RCC 7860 (cell line): ENCODE data around the gene CIROP.

ENCODE experiments used
- DNase-seq: peaks from one replicate; pipeline ENCODE4 v3.0.0-alpha.2; 2015; ENCODE audit warnings: low spot score
- FAIRE-seq: peaks from 2 replicates; lab custom pipeline; 2012; peaks lifted over from hg19 to GRCh38; lab: Jason Lieb, UNC

CIROP gene

GRCh38 chr14:23104591-23105347 is at the start of gene CIROP:
Gene CIROP (minus strand): TSS chr14:23104989. CDS start chr14:23104920, 69 bp downstream.
- FAIRE-seq (no peak), DNase-seq (no peak)

- no peak for FAIRE-seq
Observed at GRCh38 chr14:23153851-23154796, 49.3 kb upstream of the CIROP start.

GRCh38 chr14:23151342-23151741 is 46.6 kb upstream of the CIROP start:
- FAIRE-seq (no peak), DNase-seq (no peak)

More at GRCh38 chr14:23153851-23154796, 49.3 kb upstream of the CIROP start:
- DNase-seq = no peak

GRCh38 chr14:23149745-23150144 is 45.0 kb upstream of the CIROP start:
- FAIRE-seq (no peak), DNase-seq (no peak)

- DNase-seq (no peak), FAIRE-seq (no peak)
Observed at GRCh38 chr14:23148591-23149249, 43.9 kb upstream of the CIROP start.

- DNase-seq = no peak
- no peak for FAIRE-seq
Observed at GRCh38 chr14:23147676-23148075, 42.9 kb upstream of the CIROP start.

- FAIRE-seq = no peak
Observed at GRCh38 chr14:23146980-23147379, 42.2 kb upstream of the CIROP start.

GRCh38 chr14:23146351-23146910 is 41.6 kb upstream of the CIROP start:
- FAIRE-seq = no peak
- no peak for DNase-seq

More at GRCh38 chr14:23146980-23147379, 42.2 kb upstream of the CIROP start:
- DNase-seq = no peak

- no peak for DNase-seq
- no peak for FAIRE-seq
Observed at GRCh38 chr14:23145794-23146350, 41.1 kb upstream of the CIROP start.

GRCh38 chr14:23143911-23144310 is 39.1 kb upstream of the CIROP start:
- no peak for FAIRE-seq
- no peak for DNase-seq

GRCh38 chr14:23142826-23143225 is 38.0 kb upstream of the CIROP start:
- FAIRE-seq (no peak), DNase-seq (no peak)

- no peak for DNase-seq
- no peak for FAIRE-seq
Observed at GRCh38 chr14:23141706-23142444, 37.1 kb upstream of the CIROP start.

GRCh38 chr14:23140371-23140770 is 35.6 kb upstream of the CIROP start:
- DNase-seq (no peak), FAIRE-seq (no peak)

- DNase-seq = no peak
- no peak for FAIRE-seq
Observed at GRCh38 chr14:23139874-23140273, 35.1 kb upstream of the CIROP start.

GRCh38 chr14:23137813-23138535 is 33.2 kb upstream of the CIROP start:
- DNase-seq = no peak
- no peak for FAIRE-seq

GRCh38 chr14:23137192-23137812 is 32.5 kb upstream of the CIROP start:
- DNase-seq (no peak), FAIRE-seq (no peak)

- DNase-seq (no peak), FAIRE-seq (no peak)
Observed at GRCh38 chr14:23136566-23137133, 31.9 kb upstream of the CIROP start.

- FAIRE-seq (no peak), DNase-seq (no peak)
Observed at GRCh38 chr14:23132970-23133369, 28.2 kb upstream of the CIROP start.
